ENCODE measurements around the gene MYMX.

GRCh38 chr6:44235269-44235668 lies 18.5 kb downstream of the MYMX start:
- TF ChIP-seq CTCF (conservative IDR thresholded peaks at IDR 0.05; ENCODE audit: low read depth, low read length) (no peak), MXI1 (IDR thresholded peaks at IDR 0.05; ENCODE audit: borderline replicate concordance, low read depth, low read length) (no peak), NFE2L2 (IDR thresholded peaks at IDR 0.05; ENCODE audit: low read depth, low read length) (no peak), RAD21 (IDR thresholded peaks at IDR 0.05; ENCODE audit: low read length) (no peak), USF2 (IDR thresholded peaks at IDR 0.05; ENCODE audit: low read depth, low read length) (no peak), POLR2A (IDR thresholded peaks at IDR 0.05; ENCODE audit: low read depth, low read length) (no peak), CEBPB (IDR thresholded peaks at IDR 0.05; ENCODE audit: low read depth, low read length) (no peak), MAZ (IDR thresholded peaks at IDR 0.05; ENCODE audit: borderline replicate concordance, low read depth, low read length) (no peak)

Data from IMR-90 (cell line).